Muscle of leg (tissue), 11 donors: Measurements from ENCODE around the gene MTHFS. TPM values are rescaled to one million over a fixed set of nuclear protein-coding genes. Genes with fewer than 3 reads are reported as not detected.
"Not testable (repeated sequence)": the region's sequence is repeated elsewhere in the genome, so short reads cannot be mapped to it uniquely, and the experiment has no call there.

ENCODE experiments used
- DNase-seq: peaks from one replicate; pipeline ENCODE4 v3.0.0; 2013
- H3K27ac ChIP-seq: one replicate; pipeline ENCODE4 v1.5.1; 2013; ENCODE audit warnings: mild to moderate bottlenecking, low read length, control low read depth
- H3K27me3 ChIP-seq: one replicate; pipeline ENCODE4 v1.6.1; 2013; ENCODE audit warnings: low read length; ENCODE audit not compliant: control insufficient read depth, insufficient read depth
- H3K36me3 ChIP-seq: one replicate; pipeline ENCODE4 v1.6.1; 2013; ENCODE audit warnings: low read length; ENCODE audit not compliant: control insufficient read depth, insufficient read depth
- H3K4me1 ChIP-seq: one replicate; pipeline ENCODE4 v1.6.1; 2013; ENCODE audit warnings: low read length; ENCODE audit not compliant: control insufficient read depth, insufficient read depth
- H3K4me3 ChIP-seq: one replicate; pipeline ENCODE4 v1.5.1; 2013; ENCODE audit warnings: low read length, control low read depth
- H3K9me3 ChIP-seq: replicated peaks from 2 replicates; pipeline ENCODE4 v1.6.1; 2013; ENCODE audit warnings: low read depth, low read length; ENCODE audit not compliant: control insufficient read depth
- WGBS: methylation state at CpG from one replicate; pipeline ENCODE4 v1.1.5; 2013; ENCODE audit warnings: missing lambda C conversion rate; ENCODE audit not compliant: insufficient coverage; 5-methylcytosine and 5-hydroxymethylcytosine counted together
- polyA plus RNA-seq, 8 donors: library from polyadenylated mRNA; unstranded; fragments of 120-200 nt; gene quantifications; one replicate each; pipeline versions ENCODE4 v1.2.1 to v1.2.3, GENCODE V29; 2013; ENCODE audit warnings: inconsistent platforms in 1 of 8, low replicate concordance in 1 of 8; ENCODE audit not compliant: insufficient read length in 8 of 8, insufficient read depth in 1 of 8
- total RNA-seq: library from RNA; stranded (reverse); fragments of 120-200 nt; gene quantifications from one replicate; pipeline ENCODE4 v1.2.4, GENCODE V29; 2013

The MTHFS gene
- total and polyA plus RNA-seq, 9 donors, result 12.4 to 22.0 (median 19.1) TPM

DNA sequence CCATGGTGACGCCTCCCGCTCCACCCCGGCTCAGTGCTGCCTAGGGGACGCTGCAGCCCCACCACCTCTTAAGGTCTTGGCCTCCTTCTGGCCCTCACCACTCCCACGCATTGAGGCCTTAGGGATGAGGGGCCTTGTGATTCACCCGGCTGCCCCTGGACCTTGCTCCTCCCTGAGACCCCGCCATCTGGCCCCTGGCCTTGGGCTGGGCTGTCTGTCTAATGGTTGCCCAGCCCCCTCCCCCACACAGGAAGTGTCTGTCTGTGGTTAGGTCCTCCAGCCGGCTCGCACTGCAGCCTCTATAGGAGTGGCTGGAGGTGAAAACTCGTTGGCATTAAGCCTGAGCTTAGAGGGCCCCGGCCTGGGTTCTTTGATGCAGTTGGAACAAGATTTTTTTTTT lies 21.5 kb upstream of the MTHFS start:
- H3K9me3 ChIP-seq, result peaks cover 53% of the 10 kb centered on the region
- H3K36me3 ChIP-seq, result no peaks in the 10 kb centered on the region
- no peak overlapping the region for H3K27ac ChIP-seq
- no peak overlapping the region for H3K4me3 ChIP-seq
- H3K4me1 ChIP-seq, result peaks cover 3% of the 10 kb centered on the region
- no peaks in the 10 kb centered on the region for H3K27me3 ChIP-seq
- no peak for DNase-seq
- WGBS, result 87% methylated on average over 6 of the region's 11 CpGs

DNA sequence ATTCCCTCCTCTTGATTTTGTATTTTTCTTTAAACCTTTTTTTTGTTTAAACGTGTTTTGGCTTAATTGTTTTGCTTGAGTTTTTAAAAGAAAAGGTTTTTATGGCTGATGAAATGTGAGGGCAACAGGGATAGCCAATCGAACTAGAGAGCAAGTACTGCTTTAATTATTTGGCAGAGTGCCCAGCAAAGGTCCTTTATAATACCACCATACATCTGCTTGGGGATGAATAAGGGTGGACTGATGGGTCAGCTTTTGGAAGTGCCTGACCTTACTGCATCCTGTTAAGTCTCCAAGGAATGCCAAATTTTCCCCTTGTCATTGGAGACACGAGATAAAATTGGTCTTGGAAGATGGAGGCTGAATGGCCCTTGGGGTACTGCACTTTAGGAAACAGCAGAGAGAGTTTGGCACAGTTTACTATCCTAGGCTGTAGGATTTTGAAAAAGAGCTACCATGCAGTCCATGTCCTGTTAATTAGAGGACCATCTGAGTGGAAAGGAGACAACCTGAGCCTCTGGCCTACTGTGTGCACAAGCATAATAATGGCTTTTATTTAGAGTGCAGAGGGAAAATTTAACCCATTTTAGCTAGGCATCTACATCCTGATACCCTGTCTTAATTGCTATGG lies 19.8 kb upstream of the MTHFS start:
- peaks cover 55% of the 10 kb centered on the region for H3K9me3 ChIP-seq
- no peaks in the 10 kb centered on the region for H3K36me3 ChIP-seq
- no peaks in the 10 kb centered on the region for H3K4me1 ChIP-seq
- DNase-seq, result no peak
- no peaks in the 10 kb centered on the region for H3K27me3 ChIP-seq
- no peak overlapping the region for H3K27ac ChIP-seq
- no peak overlapping the region for H3K4me3 ChIP-seq
- WGBS, result 100% methylated on average over 1 of the region's 3 CpGs

GRCh38 chr15:79915776-79916501 lies 19.1 kb upstream of the MTHFS start:
- H3K27me3 ChIP-seq, H3K4me1 ChIP-seq, DNase-seq, H3K4me3 ChIP-seq, H3K27ac ChIP-seq, H3K36me3 ChIP-seq: not testable (repeated sequence)
- WGBS, result no CpG with 5 or more reads among the region's 3 CpGs
- H3K9me3 ChIP-seq, result peaks cover 50% of the 10 kb centered on the region

DNA sequence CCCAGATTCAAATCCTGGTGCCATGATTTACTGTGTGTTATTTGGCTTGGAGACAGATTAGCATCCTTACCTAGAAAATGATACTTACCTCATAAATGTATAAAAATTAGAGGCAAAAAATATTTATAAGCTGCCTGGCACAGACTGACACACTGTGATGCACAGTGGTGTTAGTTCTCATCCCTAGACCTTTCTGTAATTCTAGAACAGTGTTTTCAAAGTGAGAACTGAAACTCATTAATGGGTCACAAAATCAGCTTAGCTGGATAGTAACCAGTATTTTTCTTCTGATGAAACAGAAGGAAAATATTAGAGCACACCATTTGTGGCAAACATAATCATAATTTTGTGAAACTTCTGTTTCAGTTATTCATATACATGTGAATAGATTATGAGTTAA lies 17.9 kb upstream of the MTHFS start:
- Histone ChIP-seq H3K27me3 (no peaks in the 10 kb centered on the region), H3K4me3 (no peak overlapping the region), H3K36me3 (no peaks in the 10 kb centered on the region), H3K9me3 (peaks cover 43% of the 10 kb centered on the region), H3K4me1 (no peaks in the 10 kb centered on the region), H3K27ac (no peak overlapping the region)
- no peak for DNase-seq

DNA sequence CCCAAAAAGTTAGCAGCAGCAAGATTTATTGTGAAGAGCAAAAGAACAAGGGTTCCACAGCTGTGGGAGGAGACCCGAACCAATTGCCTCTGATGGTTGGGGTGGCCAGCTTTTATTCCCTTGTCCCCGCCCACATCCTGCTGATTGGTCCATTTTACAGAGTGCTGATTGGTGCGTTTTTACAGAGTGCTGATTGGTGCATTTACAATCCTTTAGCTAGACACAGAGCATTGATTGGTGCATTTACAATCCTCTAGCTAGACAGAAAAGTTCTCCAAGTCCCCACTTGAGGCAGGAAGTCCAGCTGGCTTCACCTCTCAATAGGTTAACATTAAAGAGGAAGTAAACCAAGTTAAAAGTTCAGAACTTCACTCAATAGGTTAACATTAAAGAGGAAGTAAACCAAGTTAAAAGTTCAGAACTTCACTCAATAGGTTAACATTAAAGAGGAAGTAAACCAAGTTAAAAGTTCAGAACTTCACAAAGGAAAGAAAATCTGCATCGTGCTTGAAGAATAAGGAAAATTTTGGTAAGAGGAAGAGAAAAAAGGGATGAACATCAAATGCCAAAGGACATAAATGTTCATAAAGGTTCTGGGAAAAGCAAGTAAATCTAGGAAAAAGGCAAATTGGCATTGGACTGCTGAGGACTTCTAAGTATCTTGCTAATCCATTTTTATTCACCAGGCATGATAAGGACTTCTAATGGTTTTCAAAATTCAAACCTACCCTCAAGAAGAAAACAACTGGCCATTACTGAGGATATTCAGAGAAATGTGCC lies 12.9 kb upstream of the MTHFS start:
- H3K27ac ChIP-seq, H3K4me3 ChIP-seq, H3K27me3 ChIP-seq, H3K36me3 ChIP-seq, H3K4me1 ChIP-seq, DNase-seq, H3K9me3 ChIP-seq: not testable (repeated sequence)
- WGBS, result 70% methylated on average over 3 of the region's 4 CpGs

DNA sequence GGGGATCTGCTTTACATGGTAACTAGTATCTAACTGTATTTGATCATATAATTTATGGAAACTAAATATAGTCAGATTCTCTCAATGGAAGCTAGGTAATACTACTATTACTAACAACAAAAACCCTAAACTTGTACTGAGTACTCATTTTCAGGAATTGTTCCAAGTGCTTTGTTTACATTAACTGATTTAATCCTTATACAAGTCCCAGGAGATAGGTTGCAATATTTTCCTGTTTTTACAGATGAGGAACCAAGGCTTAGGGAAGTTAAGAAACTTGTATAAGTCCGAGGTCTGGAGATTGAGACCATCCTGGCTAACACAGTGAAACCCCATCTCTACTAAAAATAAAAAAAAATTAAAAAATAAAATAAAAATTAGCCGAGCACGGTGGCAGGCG lies 7.5 kb upstream of the MTHFS start:
- H3K27ac ChIP-seq, result no peak overlapping the region

DNA sequence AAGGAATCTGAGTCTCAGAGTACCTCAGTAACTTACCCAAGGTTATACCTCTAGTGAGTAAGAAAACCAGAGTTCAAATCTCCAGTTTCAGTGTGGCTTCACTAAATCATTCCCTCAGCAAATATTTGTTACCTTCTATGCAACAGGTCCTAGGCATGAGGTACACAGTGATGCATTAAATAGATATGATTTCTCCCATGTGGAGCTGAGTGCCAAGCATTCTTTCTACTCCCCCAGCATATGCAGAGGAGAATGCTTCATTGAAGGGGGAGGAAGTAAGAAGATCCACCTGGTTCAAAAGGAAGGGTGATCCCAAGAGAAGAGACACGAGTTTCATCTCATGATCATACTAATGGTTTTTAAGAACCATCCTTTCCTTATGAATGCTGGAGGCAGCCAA lies 6.8 kb upstream of the MTHFS start:
- Histone ChIP-seq H3K9me3 (no peaks in the 10 kb centered on the region), H3K4me1 (no peaks in the 10 kb centered on the region), H3K27me3 (no peaks in the 10 kb centered on the region), H3K36me3 (no peaks in the 10 kb centered on the region), H3K4me3 (no peak overlapping the region), H3K27ac (no peak overlapping the region)
- no peak for DNase-seq
- WGBS, result no CpG with 5 or more reads among the region's 1 CpG

More for the DNA sequence above, 7.5 kb upstream of the MTHFS start:
- no peak for DNase-seq
- H3K9me3 ChIP-seq, result no peaks in the 10 kb centered on the region
- H3K27me3 ChIP-seq, result no peaks in the 10 kb centered on the region
- no peaks in the 10 kb centered on the region for H3K4me1 ChIP-seq
- 95% methylated on average over 2 of the region's 4 CpGs for WGBS
- H3K36me3 ChIP-seq, result no peaks in the 10 kb centered on the region
- no peak overlapping the region for H3K4me3 ChIP-seq

DNA sequence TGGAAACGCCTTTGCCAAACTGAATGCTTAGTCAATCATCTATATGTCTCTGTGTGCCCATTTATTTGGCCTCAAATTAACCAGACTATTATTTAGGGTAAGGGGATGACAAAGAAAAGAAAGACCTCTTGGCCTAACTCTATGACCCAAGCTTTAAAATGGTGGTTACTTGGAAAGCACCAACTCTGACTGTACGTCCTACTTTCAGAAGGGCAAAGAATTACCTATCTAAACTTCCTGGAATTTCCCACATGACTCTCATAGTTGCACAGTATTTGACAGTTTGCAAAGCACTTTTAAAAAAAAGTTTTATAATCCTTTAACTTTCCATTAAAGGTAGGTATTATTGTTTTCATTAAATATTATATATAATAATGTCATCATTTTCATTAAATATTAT lies 6.3 kb upstream of the MTHFS start:
- H3K36me3 ChIP-seq, result no peaks in the 10 kb centered on the region
- no peaks in the 10 kb centered on the region for H3K27me3 ChIP-seq
- no peaks in the 10 kb centered on the region for H3K4me1 ChIP-seq
- no peak overlapping the region for H3K27ac ChIP-seq
- no peak for DNase-seq
- H3K9me3 ChIP-seq, result no peaks in the 10 kb centered on the region
- H3K4me3 ChIP-seq, result no peak overlapping the region
- WGBS, result no CpG with 5 or more reads among the region's 2 CpGs

GRCh38 chr15:79901958-79902357 lies 5.1 kb upstream of the MTHFS start:
- WGBS, result no CpG with 5 or more reads among the region's 1 CpG
- no peaks in the 10 kb centered on the region for H3K4me1 ChIP-seq
- no peaks in the 10 kb centered on the region for H3K36me3 ChIP-seq
- no peak overlapping the region for H3K27ac ChIP-seq
- DNase-seq, result no peak
- H3K27me3 ChIP-seq, result no peaks in the 10 kb centered on the region
- H3K9me3 ChIP-seq, result no peaks in the 10 kb centered on the region
- H3K4me3 ChIP-seq, result no peak overlapping the region

GRCh38 chr15:79900818-79901378 lies 4.1 kb upstream of the MTHFS start:
- not testable (repeated sequence) for H3K4me3 ChIP-seq, DNase-seq, H3K4me1 ChIP-seq, H3K9me3 ChIP-seq, H3K27me3 ChIP-seq, H3K27ac ChIP-seq, H3K36me3 ChIP-seq
- no CpG with 5 or more reads among the region's 4 CpGs for WGBS
